Vagina (tissue), 2 donors: ENCODE measurements around the gene HYKK.

Source experiments
- CTCF ChIP-seq, 3 experiments: fragments of 450-650 bp in 2 of 3; fragments of 200-600 bp in 1 of 3; sonication (generic) in 1 of 3; IDR thresholded peaks; one replicate each; pipeline ENCODE4 v1.5.1; 2017 to 2019; ENCODE audit warnings: antibody characterized with exemption in 3 of 3, mild to moderate bottlenecking in 2 of 3, moderate library complexity in 2 of 3
- POLR2AphosphoS5 ChIP-seq, 2 donors: sonication (generic); formaldehyde crosslinking; IDR thresholded peaks; one replicate each; pipeline ENCODE4 v1.9.0; 2017; ENCODE audit warnings: antibody characterized with exemption in 2 of 2, mild to moderate bottlenecking in 2 of 2, low read depth in 1 of 2; ENCODE audit not compliant: insufficient read depth in 1 of 2

GRCh38 chr15:78552597-78552996 lies 45.2 kb downstream of the HYKK start:
- TF ChIP-seq CTCF (IDR thresholded peaks at IDR 0.05), result no peak
- TF ChIP-seq POLR2AphosphoS5 (IDR thresholded peaks at IDR 0.05; ENCODE audit: insufficient read depth in 1 of 2, low read depth in 1 of 2), result no peak
